SK-N-SH treated with all-trans-retinoic acid at 6 μM for 48 hours (cell line): Measurements from ENCODE around the gene PTPN11.

Experiments
- ATAC-seq: fragments of 200-7000 bp; cut with Tn5 transposase; 3 replicates; pipeline ENCODE4 v1.9.1; 2020; ENCODE audit warnings: mild to moderate bottlenecking, moderate library complexity
- ARNTL ChIP-seq: fragments of 450-650 bp; formaldehyde crosslinking; IDR thresholded peaks from 2 replicates; pipeline ENCODE4 v1.5.0; 2020; ENCODE audit warnings: low read depth, mild to moderate bottlenecking, moderate library complexity, borderline replicate concordance
- BACH2 ChIP-seq: fragments of 250-450 bp; sonication (Bioruptor Pico); IDR thresholded peaks from 2 replicates; pipeline ENCODE4 v1.9.0; 2021; ENCODE audit warnings: mild to moderate bottlenecking, borderline replicate concordance
- CREB5 ChIP-seq: fragments of 250-450 bp; sonication (Bioruptor Pico); IDR thresholded peaks from 2 replicates; pipeline ENCODE4 v1.5.1; 2020; ENCODE audit warnings: low read depth, mild to moderate bottlenecking, moderate library complexity
- CSDC2 ChIP-seq: fragments of 250-450 bp; sonication (Bioruptor Pico); IDR thresholded peaks from 2 replicates; pipeline ENCODE4 v1.5.0; 2020; ENCODE audit warnings: mild to moderate bottlenecking, moderate library complexity
- CSRNP3 ChIP-seq: fragments of 250-450 bp; sonication (Bioruptor Pico); IDR thresholded peaks from 2 replicates; pipeline ENCODE4 v1.5.1; 2021; ENCODE audit warnings: mild to moderate bottlenecking, moderate library complexity
- ESRRG ChIP-seq: fragments of 250-450 bp; sonication (Bioruptor Pico); IDR thresholded peaks from 2 replicates; pipeline ENCODE4 v1.6.1; 2021; ENCODE audit warnings: mild to moderate bottlenecking
- ISL1 ChIP-seq: fragments of 250-450 bp; sonication (Bioruptor Pico); IDR thresholded peaks from 2 replicates; pipeline ENCODE4 v2.1.2; 2022; ENCODE audit warnings: mild to moderate bottlenecking, moderate library complexity
- PPARA ChIP-seq: fragments of 250-450 bp; sonication (Bioruptor Pico); IDR thresholded peaks from 2 replicates; pipeline ENCODE4 v1.5.0; 2020; ENCODE audit warnings: mild to moderate bottlenecking, borderline replicate concordance
- RARB ChIP-seq: fragments of 250-450 bp; sonication (Bioruptor Pico); IDR thresholded peaks from 2 replicates; pipeline ENCODE4 v1.8.0; 2021; ENCODE audit warnings: mild to moderate bottlenecking, moderate library complexity
- SNAI2 ChIP-seq: fragments of 250-450 bp; sonication (Bioruptor Pico); IDR thresholded peaks from 2 replicates; pipeline ENCODE4 v1.5.0; 2020; ENCODE audit warnings: mild to moderate bottlenecking, moderate library complexity
- TCF4 ChIP-seq: fragments of 250-450 bp; sonication (Bioruptor Pico); IDR thresholded peaks from 2 replicates; pipeline ENCODE4 v1.8.0; 2021; ENCODE audit warnings: mild to moderate bottlenecking, moderate library complexity, borderline replicate concordance
- TSHZ2 ChIP-seq: fragments of 250-450 bp; sonication (Bioruptor Pico); IDR thresholded peaks from 2 replicates; pipeline ENCODE4 v1.5.0; 2020; ENCODE audit warnings: mild to moderate bottlenecking, moderate library complexity
- ZC3H10 ChIP-seq: fragments of 250-450 bp; sonication (Bioruptor Pico); IDR thresholded peaks from 2 replicates; pipeline ENCODE4 v1.5.1; 2021; ENCODE audit warnings: mild to moderate bottlenecking, moderate library complexity
- ZFP30 ChIP-seq: fragments of 450-650 bp; formaldehyde crosslinking; IDR thresholded peaks from 2 replicates; pipeline ENCODE4 v1.5.0; 2022; ENCODE audit warnings: mild to moderate bottlenecking, moderate library complexity
- ZNF565 ChIP-seq: fragments of 450-650 bp; formaldehyde crosslinking; conservative IDR thresholded peaks from 2 replicates; pipeline ENCODE4 v1.5.0; 2020; ENCODE audit warnings: low read depth, mild to moderate bottlenecking, moderate library complexity
- ZNF70 ChIP-seq: fragments of 450-650 bp; formaldehyde crosslinking; IDR thresholded peaks from 2 replicates; pipeline ENCODE4 v1.5.0; 2020; ENCODE audit warnings: mild to moderate bottlenecking, moderate library complexity
- ZNF8 ChIP-seq: fragments of 450-650 bp; formaldehyde crosslinking; IDR thresholded peaks from 2 replicates; pipeline ENCODE4 v1.5.0; 2020; ENCODE audit warnings: mild to moderate bottlenecking, moderate library complexity
- TF ChIP-seq, protein P1 (sequence below): fragments of 250-450 bp; sonication (Bioruptor Pico); IDR thresholded peaks from 2 replicates; pipeline ENCODE4 v1.8.0; 2021; ENCODE audit warnings: low read depth, mild to moderate bottlenecking, moderate library complexity, borderline replicate concordance

PTPN11 gene

GRCh38 chr12:112466011-112466422 lies 47.3 kb downstream of the PTPN11 start (continued):
- TF ChIP-seq, protein P1, sequence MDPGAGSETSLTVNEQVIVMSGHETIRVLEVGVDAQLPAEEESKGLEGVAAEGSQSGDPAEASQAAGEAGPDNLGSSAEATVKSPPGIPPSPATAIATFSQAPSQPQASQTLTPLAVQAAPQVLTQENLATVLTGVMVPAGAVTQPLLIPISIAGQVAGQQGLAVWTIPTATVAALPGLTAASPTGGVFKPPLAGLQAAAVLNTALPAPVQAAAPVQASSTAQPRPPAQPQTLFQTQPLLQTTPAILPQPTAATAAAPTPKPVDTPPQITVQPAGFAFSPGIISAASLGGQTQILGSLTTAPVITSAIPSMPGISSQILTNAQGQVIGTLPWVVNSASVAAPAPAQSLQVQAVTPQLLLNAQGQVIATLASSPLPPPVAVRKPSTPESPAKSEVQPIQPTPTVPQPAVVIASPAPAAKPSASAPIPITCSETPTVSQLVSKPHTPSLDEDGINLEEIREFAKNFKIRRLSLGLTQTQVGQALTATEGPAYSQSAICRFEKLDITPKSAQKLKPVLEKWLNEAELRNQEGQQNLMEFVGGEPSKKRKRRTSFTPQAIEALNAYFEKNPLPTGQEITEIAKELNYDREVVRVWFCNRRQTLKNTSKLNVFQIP (CRISPR knock-in tag), result no peak
- TF ChIP-seq ZNF70 (CRISPR knock-in tag) (no peak), PPARA (no peak), ZFP30 (CRISPR knock-in tag) (no peak)

DNA sequence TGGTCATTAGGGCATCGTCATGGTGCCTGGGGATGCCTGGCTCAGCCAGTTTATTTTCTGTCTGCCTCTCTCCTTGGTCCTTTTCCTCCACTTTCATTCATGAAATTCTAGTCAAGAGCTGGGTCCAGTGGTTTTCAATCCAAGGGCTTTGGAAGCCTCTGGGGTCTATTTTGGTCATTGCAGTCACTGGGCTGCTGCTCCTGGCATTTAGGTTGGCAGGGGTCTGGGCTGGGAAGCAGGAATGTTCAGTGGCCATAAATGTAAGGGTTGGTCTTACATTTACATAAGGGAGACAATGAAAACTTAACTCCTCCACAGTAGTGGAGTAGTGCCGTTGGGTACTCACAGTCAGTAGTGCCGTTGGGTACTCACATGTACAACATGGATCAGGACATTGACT lies 48.1 kb downstream of the PTPN11 start:
- no peak for TF ChIP-seq CSRNP3 (CRISPR knock-in tag)
- TF ChIP-seq, protein P1 (CRISPR knock-in tag), result no peak
- TF ChIP-seq ISL1 (CRISPR knock-in tag), result no peak
- TF ChIP-seq TCF4 (CRISPR knock-in tag), result no peak
- no peak for TF ChIP-seq SNAI2
- no peak for TF ChIP-seq CSDC2
- TF ChIP-seq ESRRG, result no peak
- no peak for TF ChIP-seq ZNF8 (CRISPR knock-in tag)
- TF ChIP-seq BACH2 (CRISPR knock-in tag), result no peak
- no peak for TF ChIP-seq ZNF565 (CRISPR knock-in tag)
- TF ChIP-seq PPARA, result no peak
- no peak for TF ChIP-seq RARB (CRISPR knock-in tag)
- no peak for TF ChIP-seq ARNTL (CRISPR knock-in tag)
- no peak for TF ChIP-seq TSHZ2 (CRISPR knock-in tag)
- no peak for TF ChIP-seq ZC3H10
- no peak for TF ChIP-seq CREB5 (CRISPR knock-in tag)
- ATAC-seq, result no peak

GRCh38 chr12:112468046-112468445 lies 49.3 kb downstream of the PTPN11 start:
- TF ChIP-seq SNAI2 (no peak), ZNF70 (CRISPR knock-in tag) (no peak)
- no peak for ATAC-seq

DNA sequence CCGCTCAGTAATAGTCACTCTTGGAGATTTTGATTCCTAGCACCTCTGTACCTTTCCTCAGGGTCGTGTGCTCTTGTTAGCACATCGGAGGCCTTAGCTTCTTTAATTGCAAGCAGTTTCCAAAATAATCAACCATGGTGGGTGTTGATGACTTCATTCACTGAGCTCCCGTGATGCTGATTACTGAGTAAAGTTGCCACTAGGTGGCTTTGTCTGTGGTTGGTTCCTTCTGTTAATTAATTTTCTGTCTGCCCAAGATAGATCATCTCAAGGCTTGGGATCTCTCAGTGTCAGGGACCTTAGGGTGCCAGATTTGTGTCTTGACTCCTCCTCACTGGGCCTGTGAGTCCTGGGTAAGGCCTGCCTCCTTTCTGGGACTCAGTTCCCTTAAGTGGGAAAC lies 54.3 kb downstream of the PTPN11 start:
- no peak for TF ChIP-seq CREB5 (CRISPR knock-in tag)
- TF ChIP-seq SNAI2, result no peak
- TF ChIP-seq ZNF565 (CRISPR knock-in tag), result no peak
- TF ChIP-seq, all 23 proteins: peak for 0
- no peak for ATAC-seq
